DLD1 (cell line): ENCODE measurements around the gene GRIP2.
"Not testable (repeated sequence)": the region's sequence is repeated elsewhere in the genome, so short reads cannot be mapped to it uniquely, and the experiment has no call there.

Experiments
- in situ Hi-C: cut with HindIII; loops from 2 replicates; pipeline ENCODE4 v1.10.0; 2017; ENCODE audit warnings: low sequenced_read_pairs

Gene GRIP2

DNA sequence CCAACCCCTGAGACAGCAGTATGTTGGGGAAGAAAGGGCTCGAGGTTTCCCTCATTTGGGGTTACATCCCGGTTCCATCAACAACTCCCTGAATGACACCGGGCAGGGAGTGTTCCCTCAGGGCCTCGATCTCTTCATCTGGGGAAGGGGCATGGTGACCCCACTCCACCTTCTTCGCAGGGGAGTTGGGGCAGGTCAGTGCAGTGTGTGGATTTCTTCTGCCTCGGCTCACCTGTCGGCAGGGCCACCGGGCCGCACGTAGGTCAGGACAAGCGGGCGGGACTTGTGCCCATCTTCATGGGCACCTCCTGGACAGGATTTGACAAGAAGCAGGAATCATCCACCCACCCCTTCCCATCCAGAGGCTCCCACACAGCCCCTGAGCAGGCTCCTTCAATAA, 17.4 kb downstream of the GRIP2 start:
- in situ Hi-C loops: no loop called here

DNA sequence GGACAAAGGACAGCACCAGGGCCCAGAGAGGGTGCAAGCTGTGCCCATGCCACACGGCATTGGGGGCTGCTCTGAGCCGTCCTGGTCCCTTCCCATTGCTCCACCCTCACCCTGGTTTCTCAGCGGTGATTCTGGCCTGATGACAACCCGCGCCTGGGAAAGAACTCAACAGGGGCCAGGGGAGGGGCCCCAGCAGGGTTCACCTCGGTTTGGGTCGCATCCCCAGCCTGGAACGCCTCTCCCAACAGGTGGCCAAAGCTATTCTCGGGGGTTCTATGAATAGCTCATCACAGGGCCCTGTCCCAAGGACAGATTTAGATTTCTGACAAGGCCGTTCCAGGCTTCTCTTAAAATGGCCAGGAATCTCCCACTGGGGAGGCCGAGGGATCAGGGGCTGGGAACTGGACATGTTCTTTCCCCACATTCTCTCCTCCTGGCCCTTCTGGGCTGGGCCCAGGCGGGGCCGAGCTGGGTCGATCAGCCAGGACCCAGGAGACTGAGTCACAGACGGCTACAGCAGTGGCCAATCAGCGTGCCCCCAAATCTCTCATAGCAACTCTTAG, 17.9 kb downstream of the GRIP2 start:
- in situ Hi-C loops: no loop called here

DNA sequence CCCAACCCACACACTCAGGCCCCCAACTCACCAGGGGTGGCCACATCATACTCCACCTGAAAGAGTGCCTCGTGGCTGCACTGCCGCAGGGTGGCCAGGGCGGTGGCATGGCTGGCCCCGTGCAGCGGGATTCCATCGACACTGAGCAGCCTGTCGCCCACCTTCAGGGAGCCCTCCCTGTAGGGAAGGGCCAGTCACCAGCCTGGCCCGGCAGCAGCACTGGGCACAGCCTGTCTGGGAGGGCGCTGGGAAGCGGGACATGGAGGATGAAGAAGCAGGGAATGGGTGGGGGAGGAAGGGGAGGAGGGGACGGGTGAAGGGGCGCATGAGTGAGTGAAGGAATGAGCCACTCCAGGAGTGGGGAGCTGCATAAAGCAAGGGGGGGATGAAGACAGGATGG, 18.5 kb downstream of the GRIP2 start:
- in situ Hi-C loops: no loop called here

DNA sequence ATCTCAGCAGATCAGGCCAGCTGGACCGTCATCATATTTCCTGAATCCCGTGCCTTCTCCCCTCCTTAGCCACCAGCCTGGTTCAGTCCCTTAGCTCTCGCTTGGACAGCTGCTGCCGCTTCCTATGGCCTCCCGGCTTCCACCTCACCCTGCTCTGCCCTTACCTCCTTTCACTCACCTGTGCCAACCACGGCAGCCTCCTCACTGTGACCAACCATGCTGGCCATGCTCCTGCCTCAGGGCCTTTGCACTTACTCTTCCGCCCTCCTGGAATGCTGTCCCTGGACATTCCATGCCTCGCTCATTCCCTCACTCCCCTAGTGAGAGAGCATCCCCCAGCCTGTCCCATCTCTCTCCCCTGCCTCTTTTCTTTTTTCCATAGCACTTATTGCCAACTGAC, 19.2 kb downstream of the GRIP2 start:
- in situ Hi-C loops: no loop called here

DNA sequence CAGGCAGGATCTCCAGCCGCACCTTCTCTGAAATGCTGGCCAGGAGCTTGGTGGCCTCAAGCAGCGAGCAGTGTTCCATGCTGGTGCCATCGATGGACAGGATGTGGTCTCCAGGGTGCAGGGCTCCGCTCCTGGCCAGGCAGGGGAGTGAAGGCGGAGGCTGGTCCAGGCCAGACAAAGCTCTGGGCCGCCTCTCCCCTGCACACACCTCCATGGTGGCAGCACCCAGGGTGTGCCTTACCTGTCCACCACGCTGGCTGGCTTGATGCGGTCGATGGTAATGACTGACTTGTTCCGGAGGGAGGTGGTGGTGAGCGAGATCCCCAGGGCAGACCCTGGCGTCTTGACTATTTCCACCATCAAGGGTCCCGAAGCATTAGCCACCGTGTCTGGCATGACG, 20.0 kb downstream of the GRIP2 start:
- in situ Hi-C loops: no loop called here

DNA sequence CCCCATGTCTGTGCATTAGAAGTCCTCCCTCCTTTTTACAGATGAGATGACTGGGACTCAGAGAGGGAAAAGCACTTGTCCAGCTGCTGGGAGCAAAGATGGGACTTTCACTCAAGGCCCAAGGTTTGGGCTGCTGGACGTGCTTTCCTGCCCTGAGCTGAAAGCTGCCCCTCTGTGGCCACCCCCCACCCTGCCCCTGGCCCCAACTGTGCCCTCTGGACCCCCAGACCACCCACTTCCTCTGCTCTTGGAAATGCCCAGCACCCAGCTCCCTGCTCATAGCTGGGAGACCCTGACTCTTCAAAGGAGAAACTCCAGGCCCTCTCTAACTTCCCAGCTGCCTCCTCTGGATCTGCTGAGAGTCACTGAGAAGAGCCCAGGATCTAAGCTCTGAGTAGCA, 20.7 kb downstream of the GRIP2 start:
- in situ Hi-C loops: no loop called here

DNA sequence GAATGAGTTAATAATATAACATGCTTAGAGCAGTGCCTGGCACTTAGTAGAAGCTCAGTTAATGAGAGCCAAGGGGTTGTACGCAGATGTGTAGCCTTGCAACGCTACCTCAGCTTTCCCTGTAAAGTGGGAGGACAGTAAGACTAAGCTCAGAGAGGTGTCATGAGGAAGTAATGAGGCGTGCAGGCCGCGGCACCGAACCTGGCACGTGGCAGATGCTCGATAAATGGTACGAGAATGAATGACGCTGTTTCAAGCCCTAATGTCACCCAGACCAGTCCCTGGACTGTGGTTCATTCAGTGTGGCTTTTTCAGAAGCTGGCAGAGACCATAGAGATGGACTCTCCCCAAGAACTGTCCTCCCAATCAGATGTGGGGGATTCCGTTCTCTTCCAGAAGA, 21.2 kb downstream of the GRIP2 start:
- in situ Hi-C loops: no loop called here

DNA sequence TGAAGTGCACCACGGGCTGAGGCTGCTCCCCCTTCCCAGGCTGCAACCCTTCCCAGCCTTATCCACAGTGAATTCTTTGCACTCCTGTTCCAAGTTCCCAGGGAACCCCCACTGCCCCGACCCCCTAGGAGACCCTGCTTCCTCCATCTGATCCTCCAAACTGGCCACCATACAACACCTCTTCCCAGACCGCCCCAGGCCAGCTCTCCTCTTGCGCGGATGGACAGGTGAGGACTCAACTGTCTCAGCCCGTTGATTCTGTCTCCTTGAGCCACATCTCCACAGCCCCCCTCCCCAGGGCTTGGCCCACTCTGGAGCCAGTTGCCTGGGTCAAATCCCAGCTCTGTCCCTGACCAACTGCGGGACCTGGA, 21.7 kb downstream of the GRIP2 start:
- in situ Hi-C loops: no loop called here

DNA sequence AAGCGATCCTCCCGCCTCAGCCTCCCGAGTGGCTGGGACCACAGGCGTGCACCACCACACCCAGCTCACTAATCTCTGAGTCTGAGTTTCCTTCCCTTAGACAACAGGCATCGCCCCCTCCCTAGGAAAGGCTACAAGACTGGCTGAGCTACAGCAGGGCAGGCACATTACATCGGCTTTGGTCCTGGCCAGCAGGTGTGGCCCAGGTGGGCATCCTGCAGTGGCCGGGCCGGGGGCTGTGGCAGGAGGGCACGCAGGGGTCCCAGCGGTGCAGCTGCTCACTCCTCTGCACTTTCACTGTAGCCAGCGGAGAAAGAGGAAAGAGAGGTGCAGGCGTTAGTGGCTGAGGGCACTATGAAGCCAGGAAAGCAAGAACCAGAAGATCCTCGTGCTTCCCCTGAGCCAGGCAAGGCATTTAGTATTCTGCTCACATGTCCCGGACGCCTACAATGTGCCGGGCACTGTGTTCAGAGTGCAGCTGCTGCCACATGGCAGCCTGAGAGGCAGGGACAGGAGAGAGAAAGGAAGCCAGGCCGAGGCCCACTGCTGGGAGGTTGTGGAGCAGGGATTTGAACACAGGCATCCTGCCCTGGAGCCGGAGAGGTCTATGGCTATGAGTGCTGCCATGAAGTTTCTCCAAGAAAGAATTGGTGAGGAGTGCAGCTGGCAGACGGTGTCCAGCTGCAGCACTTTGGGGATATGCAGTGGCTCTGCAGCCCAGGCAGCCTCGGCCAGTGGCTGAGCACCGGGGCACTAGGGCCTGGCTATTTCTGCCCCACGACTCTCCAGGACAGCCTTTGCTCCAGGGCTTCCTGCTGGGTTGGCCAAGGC, 22.3 kb downstream of the GRIP2 start:
- in situ Hi-C loops: no loop called here

DNA sequence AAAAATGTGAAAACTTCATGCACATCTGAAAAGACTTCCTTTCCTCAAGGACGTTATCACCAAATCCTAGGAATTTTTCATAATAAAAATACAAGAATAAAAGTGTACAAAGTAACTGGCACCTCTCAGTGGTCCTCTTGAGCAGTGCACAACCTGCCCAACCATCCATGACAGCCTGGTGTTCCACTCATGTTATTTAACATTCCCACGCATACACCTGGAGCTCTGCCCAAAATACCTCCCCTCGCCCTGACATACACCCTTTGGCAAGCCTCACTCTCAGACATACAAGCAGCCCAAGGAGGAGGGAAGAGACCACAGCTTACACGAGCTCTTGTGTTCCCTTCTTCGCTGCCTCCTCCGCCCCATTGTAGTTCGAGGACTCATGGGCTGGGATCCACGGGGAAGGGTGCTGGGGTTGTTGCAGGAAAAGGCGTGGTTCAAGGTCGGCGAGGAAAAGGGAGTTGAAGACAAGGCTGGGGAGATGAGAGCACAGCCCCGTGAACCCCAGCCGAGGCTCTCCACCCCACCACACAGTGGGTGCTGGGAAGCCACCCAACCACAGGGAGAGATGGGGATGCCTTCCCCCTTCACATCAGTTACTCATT, 23.3 kb downstream of the GRIP2 start:
- in situ Hi-C loops: no loop called here

DNA sequence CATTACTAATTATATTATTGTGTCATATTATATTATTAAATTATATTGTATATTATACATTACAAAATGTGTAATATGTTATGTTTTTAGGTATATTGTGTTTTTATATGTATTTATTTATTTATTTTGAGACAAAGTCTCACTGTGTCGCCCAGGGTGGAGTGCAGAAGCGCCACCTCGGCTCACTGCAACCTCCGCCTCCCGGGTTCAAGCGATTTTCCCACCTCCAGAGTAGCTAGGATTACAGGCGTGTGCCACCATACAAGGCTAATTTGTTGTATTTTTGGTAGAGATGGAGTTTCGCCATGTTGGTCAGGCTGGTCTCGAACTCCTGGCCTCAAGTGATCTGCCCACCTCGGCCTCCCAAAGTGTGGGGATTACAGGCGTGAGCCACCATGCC, 24.6 kb downstream of the GRIP2 start:
- in situ Hi-C loops: not testable (repeated sequence)

DNA sequence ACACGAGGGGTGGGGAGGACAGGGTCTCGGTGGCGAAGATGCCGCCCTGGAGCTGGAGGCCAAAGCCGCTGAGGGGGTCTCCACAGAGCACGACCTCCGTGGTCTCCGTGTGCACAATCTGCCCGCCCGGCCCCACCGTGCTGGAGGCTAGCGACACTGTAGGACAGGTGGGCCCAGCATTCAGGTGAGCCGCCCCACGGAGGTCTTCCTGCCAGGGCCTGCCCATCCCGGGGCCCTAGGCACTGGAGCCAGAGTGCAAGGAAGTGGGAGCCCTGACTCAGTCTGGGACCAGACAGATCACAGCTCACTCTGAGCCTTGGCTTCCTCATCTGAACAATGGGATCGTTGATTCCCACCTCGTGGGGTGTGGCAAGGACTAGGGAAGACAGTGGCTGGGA, 25.8 kb downstream of the GRIP2 start:
- in situ Hi-C loops: no loop called here

DNA sequence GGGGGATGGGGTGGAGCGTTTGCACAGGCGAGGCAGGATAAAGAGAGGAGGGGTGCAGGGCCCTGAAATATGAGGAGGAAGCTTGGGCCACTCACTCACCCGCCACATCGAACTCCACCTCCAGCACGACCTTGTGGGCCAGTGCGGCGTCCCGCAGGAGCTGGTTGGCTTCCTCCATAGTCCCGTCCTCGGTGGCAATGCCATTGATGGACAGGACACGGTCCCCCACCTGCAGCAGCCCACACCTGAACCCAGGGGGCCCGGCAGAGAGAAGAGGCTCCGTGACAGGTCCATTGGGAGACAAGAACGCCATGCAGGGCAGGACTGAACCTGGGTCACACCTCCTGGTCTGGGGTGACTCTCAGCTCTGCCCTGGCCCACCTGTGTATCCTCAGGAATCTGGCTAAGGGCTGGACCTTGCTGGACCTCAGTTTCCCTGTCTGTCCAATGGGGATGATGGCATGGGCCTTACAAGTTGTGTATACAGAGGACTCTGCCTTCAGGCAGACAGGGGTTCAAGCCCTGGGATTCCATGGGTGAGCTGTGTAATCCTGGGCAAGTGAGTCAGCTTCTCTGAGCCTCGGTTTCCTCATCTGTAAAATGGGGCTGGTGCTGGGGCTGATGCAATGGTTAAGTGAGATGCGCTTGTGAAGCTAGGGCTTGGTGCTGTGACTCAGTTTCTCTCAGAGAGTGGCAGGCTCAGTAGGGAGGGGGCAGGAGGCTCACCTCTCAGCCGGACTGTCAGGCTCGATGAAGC, 26.4 kb downstream of the GRIP2 start:
- in situ Hi-C loops: no loop called here

DNA sequence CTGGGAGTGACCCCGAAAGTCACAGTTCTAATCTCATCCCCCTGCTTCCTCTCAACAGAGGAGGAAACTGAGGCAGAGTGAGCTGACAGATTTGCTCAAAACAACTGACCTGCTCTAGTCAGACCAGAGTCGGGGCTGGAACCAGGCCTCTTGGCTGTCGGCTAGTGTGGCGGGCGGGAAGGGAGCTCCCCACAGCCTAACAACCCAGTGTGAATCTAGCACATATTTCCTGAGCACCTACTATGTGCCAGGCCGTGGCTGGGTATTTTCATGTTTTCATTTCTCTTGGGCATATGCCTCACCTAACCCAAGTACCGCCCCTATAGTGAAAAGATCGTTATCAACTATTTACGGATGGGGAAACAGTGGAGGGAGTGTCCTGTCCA, 27.2 kb downstream of the GRIP2 start:
- in situ Hi-C loops: no loop called here

DNA sequence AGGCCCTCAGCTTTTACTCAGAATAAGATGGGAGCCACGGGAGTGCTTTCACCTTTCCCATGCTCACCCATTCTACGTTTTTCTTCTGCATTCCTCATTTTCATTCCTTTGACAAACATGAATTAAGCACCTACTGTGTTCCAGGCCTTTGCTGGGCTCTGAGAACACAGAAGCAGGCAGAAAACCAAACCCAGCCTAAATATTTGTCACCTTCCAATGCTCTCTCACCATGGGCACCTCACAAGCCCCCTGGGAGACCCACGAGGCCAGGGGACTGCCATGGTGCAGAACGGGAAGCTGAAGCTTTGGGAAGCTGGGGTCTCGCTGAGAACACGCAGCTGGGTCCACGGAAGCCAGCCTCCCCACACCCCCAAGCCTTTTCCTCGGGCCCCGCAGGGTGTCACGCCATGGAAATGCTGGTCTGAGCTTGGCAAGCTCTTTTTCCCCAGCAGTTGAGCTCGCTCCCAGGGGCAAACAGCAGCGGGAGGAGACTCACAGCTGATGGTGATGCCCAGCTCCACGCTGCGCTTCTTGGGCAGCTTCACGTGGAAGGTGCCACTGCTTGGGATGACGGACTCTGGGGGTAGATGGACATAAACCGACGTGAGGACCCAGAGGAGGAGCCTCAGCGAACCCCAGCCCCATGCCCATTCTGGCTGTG, 27.7 kb downstream of the GRIP2 start:
- in situ Hi-C loops: no loop called here

DNA sequence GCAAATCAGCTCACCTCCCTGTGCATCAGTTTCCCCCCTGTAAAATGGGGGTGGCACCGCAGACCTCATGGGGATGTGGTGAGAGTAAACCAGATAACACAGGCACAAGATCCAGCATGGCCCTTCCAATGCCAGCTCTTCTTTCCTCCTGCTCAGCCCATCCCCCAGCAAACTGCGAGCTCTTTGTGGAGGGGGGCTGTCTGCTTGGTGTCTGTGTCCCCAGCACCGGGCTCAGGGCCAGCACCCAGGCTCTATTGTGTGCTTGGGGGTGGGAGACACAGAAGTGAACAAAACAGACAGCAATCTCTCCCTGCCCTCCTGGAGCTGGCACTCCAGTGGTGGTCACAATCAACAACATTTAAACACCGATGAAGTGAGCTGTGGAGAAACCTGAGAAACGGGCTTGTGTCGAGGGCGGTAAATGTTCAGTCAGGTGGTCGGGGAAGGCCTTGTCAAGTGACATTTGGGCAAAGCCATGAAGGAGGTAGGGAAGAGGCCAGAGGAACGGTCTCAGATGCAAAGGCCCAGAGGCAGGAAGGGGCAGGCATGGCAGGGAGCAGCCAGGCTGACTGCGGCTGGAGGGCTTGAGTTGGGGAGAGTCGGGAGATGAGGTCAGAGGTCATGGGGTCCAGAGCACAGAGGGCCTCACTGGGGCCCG, 28.4 kb downstream of the GRIP2 start:
- in situ Hi-C loops: no loop called here

DNA sequence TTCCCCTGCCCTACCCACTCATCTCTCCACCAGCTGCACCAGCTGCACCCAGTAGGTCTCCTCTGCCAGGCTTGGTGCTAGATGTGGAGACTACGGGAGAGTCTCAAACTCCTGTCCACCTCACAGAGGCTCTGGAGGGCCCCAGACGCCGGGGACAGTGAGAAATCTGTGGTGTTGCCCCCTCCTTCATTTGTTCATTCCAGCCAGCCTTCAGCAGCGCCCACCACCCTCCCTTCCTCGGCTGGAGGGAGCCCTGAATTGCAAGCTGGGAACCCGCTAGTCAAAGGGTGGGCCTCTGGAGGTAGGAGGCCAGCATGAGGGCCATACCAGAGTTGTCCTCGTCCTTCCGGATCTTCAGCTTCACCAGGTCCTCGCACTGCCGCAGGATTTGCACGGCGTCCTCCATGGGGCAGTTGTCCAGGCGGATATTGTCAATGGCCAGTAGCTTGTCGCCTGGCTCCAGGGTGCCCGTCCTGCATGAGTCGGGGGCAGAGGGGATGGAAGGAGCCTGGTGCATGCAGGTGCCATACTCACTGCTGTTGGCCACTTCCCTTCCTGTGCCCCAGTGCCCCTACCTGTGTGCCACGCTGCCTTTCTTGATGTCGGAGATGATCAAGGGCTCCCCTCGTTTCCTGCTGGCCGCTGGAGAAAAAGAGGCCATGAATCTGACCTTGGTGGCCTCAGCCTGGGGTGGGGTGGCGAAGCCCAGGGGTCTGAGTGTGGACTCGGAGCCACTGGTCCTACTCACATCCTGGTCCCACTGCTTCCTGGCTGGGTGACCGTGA, 29.1 kb downstream of the GRIP2 start:
- in situ Hi-C loops: no loop called here

DNA sequence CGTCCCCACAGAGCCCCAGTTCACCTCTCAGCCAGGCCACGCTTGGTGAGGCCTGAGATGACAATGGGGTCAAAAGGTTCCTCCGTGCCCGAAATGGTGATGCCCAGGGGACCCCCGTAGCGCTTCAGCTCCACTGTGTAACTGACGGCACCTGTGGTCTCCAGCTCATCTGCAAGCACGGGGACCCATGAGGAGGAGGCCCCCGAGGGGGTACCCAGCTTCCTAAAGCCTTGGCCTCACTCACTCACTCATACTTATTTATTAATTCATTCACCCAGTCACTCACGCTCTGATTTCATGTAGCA, 30.4 kb downstream of the GRIP2 start:
- in situ Hi-C loops: no loop called here

DNA sequence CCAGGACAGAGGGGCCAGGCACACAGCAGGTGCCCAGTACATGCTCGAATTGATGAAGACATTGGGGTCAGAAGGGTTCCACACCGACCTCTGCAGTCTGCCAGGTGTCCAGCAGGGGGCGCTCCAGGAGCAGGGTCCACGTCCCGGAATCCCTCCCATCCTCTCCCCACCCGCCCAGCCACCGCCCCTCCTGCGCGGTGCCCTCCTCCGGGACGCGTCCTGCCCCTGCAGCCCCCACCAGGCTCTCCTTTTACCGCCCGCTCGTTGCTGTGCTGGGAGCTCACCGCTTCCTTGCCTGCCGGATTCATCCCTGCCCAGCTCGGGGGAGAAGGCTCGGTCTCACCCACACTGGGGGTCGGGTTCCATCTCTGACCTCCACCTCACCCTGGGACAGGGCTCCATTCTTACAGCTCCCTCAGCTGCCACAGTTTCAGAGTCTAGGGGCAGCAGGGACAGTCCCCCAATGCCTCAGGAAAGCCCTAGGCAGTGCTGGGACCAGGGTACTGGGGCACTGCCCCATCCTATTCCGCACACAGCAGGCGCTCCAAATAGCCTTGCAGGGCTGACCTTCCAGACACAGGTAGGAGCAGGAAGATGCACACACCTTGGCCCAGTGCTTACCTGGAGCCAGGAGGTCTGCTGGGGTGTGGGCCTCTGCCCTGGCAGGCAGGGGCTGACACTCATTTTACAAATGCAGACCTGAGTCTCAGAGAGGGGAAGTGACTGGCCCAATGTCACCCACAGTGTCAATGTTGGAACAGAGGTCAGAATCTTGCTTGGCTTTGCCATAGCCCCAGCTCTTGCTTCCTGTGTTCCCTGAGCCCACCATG, 31.0 kb downstream of the GRIP2 start:
- in situ Hi-C loops: no loop called here
